ENCODE data around the gene LMOD1.

GRCh38 chr1:201874672-201875071, 71.7 kb downstream of the LMOD1 start:
- TF ChIP-seq ESRRG (CRISPR knock-in tag; IDR thresholded peaks at IDR 0.05) (no peak), CREB5 (CRISPR knock-in tag; IDR thresholded peaks at IDR 0.05; ENCODE audit: low read depth) (no peak), ZNF70 (CRISPR knock-in tag; IDR thresholded peaks at IDR 0.05) (no peak), RARB (CRISPR knock-in tag; IDR thresholded peaks at IDR 0.05) (no peak), ZNF565 (CRISPR knock-in tag; conservative IDR thresholded peaks at IDR 0.05; ENCODE audit: low read depth) (no peak), GLIS3 (CRISPR knock-in tag; IDR thresholded peaks at IDR 0.05) (no peak), ZFP3 (CRISPR knock-in tag; IDR thresholded peaks at IDR 0.05) (no peak), PATZ1 (CRISPR knock-in tag; IDR thresholded peaks at IDR 0.05; ENCODE audit: borderline replicate concordance) (no peak), TCF4 (CRISPR knock-in tag; IDR thresholded peaks at IDR 0.05; ENCODE audit: borderline replicate concordance) (no peak), TSHZ2 (CRISPR knock-in tag; IDR thresholded peaks at IDR 0.05) (no peak), OSR1 (CRISPR knock-in tag; IDR thresholded peaks at IDR 0.05) (no peak), POU6F1 (CRISPR knock-in tag; IDR thresholded peaks at IDR 0.05; ENCODE audit: borderline replicate concordance, low read depth) (no peak), ZC3H10 (CRISPR knock-in tag; IDR thresholded peaks at IDR 0.05) (no peak), ZFP30 (CRISPR knock-in tag; IDR thresholded peaks at IDR 0.05) (no peak)
